K562 (cell line): ENCODE data around the gene CTNNB1. TPM values are rescaled to one million over a fixed set of nuclear protein-coding genes. Genes with fewer than 3 reads are reported as not detected.
"Not testable (repeated sequence)": the region's sequence is repeated elsewhere in the genome, so short reads cannot be mapped to it uniquely, and the experiment has no call there.

Experiments
- ATAC-seq: fragments of 200-7000 bp; cut with Tn5 transposase; 3 replicates; pipeline ENCODE4 v1.9.1; 2020; ENCODE audit warnings: moderate library complexity
- BruUV-seq: library from RNA; stranded (reverse); fragments of 400-500 nt; replicated peaks from 2 replicates; lab custom pipeline; 2021; lab: Mats Ljungman, UMichigan
- CTCF ChIA-PET: fragments of 300-600 bp; formaldehyde crosslinking; extraction: SDS; loops from one replicate; lab custom pipeline; 2021; ENCODE audit warnings: low intra/inter-chr PET ratio; lab: Yijun Ruan, JAX
- POLR2A ChIA-PET: fragments of 300-600, 350-650 bp; sonication (Branson Sonifier 250); formaldehyde crosslinking; extraction: SDS; loops from one replicate; lab custom pipeline; 2021; ENCODE audit warnings: antibody characterized with exemption, inconsistent platforms; lab: Yijun Ruan, JAX
- DNase-seq, 4 experiments: peaks; one replicate each; pipeline versions ENCODE4 v3.0.0 to v3.0.0-alpha.2; 2011 to 2018; ENCODE audit warnings: low spot score in 3 of 4, mixed read lengths in 3 of 4; ENCODE audit errors: extremely low read depth in 1 of 4
- FAIRE-seq: peaks from 2 replicates; lab custom pipeline; 2011; peaks lifted over from hg19 to GRCh38; lab: Jason Lieb, UNC
- H2AFZ ChIP-seq: 2 replicates; pipeline ENCODE4 v1.6.0; 2011; ENCODE audit warnings: low read depth, low read length, control low read depth, inconsistent platforms
- H3K27ac ChIP-seq: fragments of 200-600 bp; 3 replicates; pipeline ENCODE4 v1.8.0; 2011; ENCODE audit warnings: low read depth, mild to moderate bottlenecking, control low read depth, inconsistent platforms, low read length, moderate library complexity, mixed read lengths; ENCODE audit errors: extremely low read depth
- H3K27me3 ChIP-seq, 2 experiments: fragments of 300-600 bp in 1 of 2; 2 replicates in 1 of 2; 3 replicates in 1 of 2; pipeline versions ENCODE4 v1.6.0 to v1.8.0; 2011; ENCODE audit warnings: inconsistent platforms in 2 of 2, low read length in 2 of 2, mild to moderate bottlenecking in 1 of 2, mixed read lengths in 1 of 2, moderate library complexity in 1 of 2; ENCODE audit not compliant: control insufficient read depth in 2 of 2, insufficient read depth in 2 of 2
- H3K36me3 ChIP-seq: fragments of 300-600 bp; 3 replicates; pipeline ENCODE4 v1.8.0; 2011; ENCODE audit warnings: mild to moderate bottlenecking, low read length, inconsistent platforms; ENCODE audit not compliant: control insufficient read depth, insufficient read depth
- H3K4me1 ChIP-seq, 2 experiments: fragments of 200-600 bp in 1 of 2; replicated peaks in 1 of 2; 2 replicates in 1 of 2; 3 replicates in 1 of 2; pipeline versions ENCODE4 v1.5.1 to v1.8.0; 2011; ENCODE audit warnings: inconsistent platforms in 2 of 2, low read length in 2 of 2, mild to moderate bottlenecking in 1 of 2, mixed read lengths in 1 of 2, moderate library complexity in 1 of 2; ENCODE audit not compliant: control insufficient read depth in 2 of 2, insufficient read depth in 2 of 2
- H3K4me2 ChIP-seq: 2 replicates; pipeline ENCODE4 v1.6.1; 2011; ENCODE audit warnings: low read length, control low read depth, inconsistent platforms, mixed read lengths; ENCODE audit not compliant: insufficient read depth
- H3K4me3 ChIP-seq: fragments of 200-600 bp; sonication (generic), shearing (Covaris generic); 2 replicates; pipeline ENCODE4 v1.5.1; 2016; ENCODE audit warnings: control low read depth, inconsistent platforms
- H3K79me2 ChIP-seq: fragments of 200-600 bp; 3 replicates; pipeline ENCODE4 v1.8.0; 2011; ENCODE audit warnings: low read length, inconsistent platforms; ENCODE audit not compliant: control insufficient read depth, insufficient read depth
- H3K9ac ChIP-seq, 2 experiments: 2 replicates each; pipeline versions ENCODE4 v1.6.0 to v1.6.1; 2011; ENCODE audit warnings: low read depth in 2 of 2, low read length in 2 of 2, control low read depth in 1 of 2, inconsistent platforms in 1 of 2, mild to moderate bottlenecking in 1 of 2, mixed read lengths in 1 of 2; ENCODE audit not compliant: insufficient read depth in 1 of 2
- H3K9me1 ChIP-seq: one replicate; pipeline ENCODE4 v1.6.0; 2011; ENCODE audit warnings: inconsistent platforms, mild to moderate bottlenecking, low read length, moderate library complexity; ENCODE audit not compliant: control insufficient read depth, insufficient read depth
- H3K9me3 ChIP-seq: replicated peaks from 2 replicates; pipeline ENCODE4 v1.5.1; 2011; ENCODE audit warnings: low read depth, low read length, inconsistent platforms; ENCODE audit not compliant: control insufficient read depth, insufficient read depth
- H4K20me1 ChIP-seq: replicated peaks from 2 replicates; pipeline ENCODE4 v1.6.1; 2011; ENCODE audit warnings: low read length, inconsistent platforms, mixed read lengths; ENCODE audit not compliant: control insufficient read depth, insufficient read depth
- CBX8 ChIP-seq: fragments of 200-600 bp; sonication (generic); IDR thresholded peaks from 2 replicates; pipeline ENCODE4 v1.6.1; 2012; ENCODE audit warnings: borderline replicate concordance, mixed run types, low read depth, mild to moderate bottlenecking, moderate library complexity, mixed read lengths, low read length, control low read depth, inconsistent platforms; ENCODE audit not compliant: poor library complexity, severe bottlenecking; ENCODE audit errors: extremely low read depth
- WGBS: fragments of 100-300 bp; shearing (Covaris generic); methylation state at CpG from one replicate; pipeline ENCODE4 v1.1.6; 2016; ENCODE audit warnings: low coverage, mixed read lengths; ENCODE audit not compliant: insufficient coverage; ENCODE audit errors: missing lambda C conversion rate; 5-methylcytosine and 5-hydroxymethylcytosine counted together
- in situ Hi-C: fragments of 300-500 bp; cut with MboI; formaldehyde crosslinking; loops from 4 replicates; pipeline ENCODE4 v1.15.0; 2018; ENCODE audit warnings: inconsistent platforms, mixed read lengths
- intact Hi-C: fragments of 100-400 bp; cut with micrococcal nuclease; formaldehyde crosslinking; loops from 2 replicates; pipeline ENCODE4 v1.14.2; 2022
- polyA plus RNA-seq, 8 experiments: library from polyadenylated mRNA; depleted of rRNA in 4 of 8; stranded (reverse) in 5 of 8; unstranded in 3 of 8; fragments of >200 nt; fragmentation: Nextera tagmentation in 2 of 8; fragmentation: Illumina TruSeq in 1 of 8; extraction: Ambion mirVana in 2 of 8; extraction: Trizol in 1 of 8; gene quantifications; 2 replicates each; pipeline versions ENCODE4 v1.2.1 to v1.2.3, GENCODE V29; 2011 to 2014; ENCODE audit warnings: inconsistent platforms in 1 of 8, missing spikeins in 1 of 8
- total RNA-seq, 7 experiments: library from RNA; depleted of rRNA in 6 of 7; stranded (reverse); fragments of >200 nt in 6 of 7; fragmentation: Illumina TruSeq in 2 of 7; extraction: Trizol in 2 of 7; gene quantifications; 2 replicates each; pipeline versions ENCODE4 v1.2.1 to v1.2.3, GENCODE V29; 2011 to 2021; ENCODE audit warnings: low replicate concordance in 1 of 7
- TF ChIP-seq, protein P1 (sequence below), 3 experiments: IDR thresholded peaks in 2 of 3; conservative IDR thresholded peaks in 1 of 3; 2 replicates each; pipeline ENCODE4 v1.5.1; 2011 to 2012; ENCODE audit warnings: low read length in 3 of 3, mild to moderate bottlenecking in 3 of 3, control low read depth in 2 of 3, improper control_type of control experiment in 1 of 3, inconsistent platforms in 1 of 3, low read depth in 1 of 3, mixed read lengths in 1 of 3, moderate library complexity in 1 of 3; ENCODE audit not compliant: insufficient read depth in 2 of 3

The CTNNB1 gene
- total and polyA plus RNA-seq, 9 of the 15 experiments (the other 6 are each of a cell fraction or from before 2014, with no cell fraction given) = 44.3 to 193 (median 154) TPM

DNA sequence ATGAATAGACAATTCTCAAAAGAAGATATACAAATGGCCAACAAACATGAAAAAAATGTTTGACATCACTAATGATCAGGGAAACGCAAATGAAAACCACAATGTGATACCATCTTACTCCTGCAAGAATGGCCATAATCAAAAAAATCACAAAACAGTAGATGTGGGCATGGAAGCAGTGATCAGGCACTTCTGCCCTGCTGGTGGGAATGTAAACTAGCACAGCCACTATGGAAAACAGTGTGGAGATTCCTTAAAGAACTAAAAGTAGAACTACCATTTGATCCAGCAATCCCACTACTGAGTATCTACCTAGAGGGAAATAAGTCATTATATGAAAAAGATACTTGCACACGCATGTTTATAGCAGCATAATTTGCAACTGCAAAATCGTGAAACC is 85.6 kb downstream of the CTNNB1 start:
- H3K9ac ChIP-seq, H3K79me2 ChIP-seq, H3K4me2 ChIP-seq, H3K9me3 ChIP-seq, intact Hi-C loops, H3K4me1 ChIP-seq, H4K20me1 ChIP-seq, H2AFZ ChIP-seq, H3K4me3 ChIP-seq, ATAC-seq, CTCF ChIA-PET, H3K36me3 ChIP-seq, in situ Hi-C loops, BruUV-seq, H3K9me1 ChIP-seq, DNase-seq, FAIRE-seq, POLR2A ChIA-PET, H3K27ac ChIP-seq: not testable (repeated sequence)
- 0% methylated on average over 3 of the region's 3 CpGs for WGBS
- H3K27me3 ChIP-seq = peaks cover 7 to 14% of the 10 kb centered on the region in 2 experiments; a peak in 3 of 5 replicates

DNA sequence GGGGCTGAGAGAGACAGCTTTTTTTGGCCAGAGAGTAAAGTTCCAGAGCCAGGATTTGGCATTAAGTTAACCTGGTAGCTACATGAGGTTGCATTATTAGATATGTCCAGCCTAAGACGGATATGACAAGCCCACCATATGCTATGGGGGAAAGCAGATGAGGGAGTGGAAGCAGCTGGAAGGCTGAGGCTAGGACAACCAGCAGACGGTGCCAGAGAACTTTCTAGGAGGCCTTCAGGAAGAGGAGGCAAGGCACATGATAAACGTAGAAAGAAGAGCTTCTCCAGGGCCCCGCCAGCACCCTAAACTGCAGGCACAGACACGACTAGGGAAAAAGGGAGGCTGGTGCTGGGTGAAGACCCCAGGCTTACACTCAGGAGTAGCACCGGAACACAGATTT is 87.0 kb downstream of the CTNNB1 start:
- ATAC-seq = peak; percentile 42; the same call in 1 of the 3 replicates
- no peak for TF ChIP-seq CBX8
- TF ChIP-seq, protein P1, sequence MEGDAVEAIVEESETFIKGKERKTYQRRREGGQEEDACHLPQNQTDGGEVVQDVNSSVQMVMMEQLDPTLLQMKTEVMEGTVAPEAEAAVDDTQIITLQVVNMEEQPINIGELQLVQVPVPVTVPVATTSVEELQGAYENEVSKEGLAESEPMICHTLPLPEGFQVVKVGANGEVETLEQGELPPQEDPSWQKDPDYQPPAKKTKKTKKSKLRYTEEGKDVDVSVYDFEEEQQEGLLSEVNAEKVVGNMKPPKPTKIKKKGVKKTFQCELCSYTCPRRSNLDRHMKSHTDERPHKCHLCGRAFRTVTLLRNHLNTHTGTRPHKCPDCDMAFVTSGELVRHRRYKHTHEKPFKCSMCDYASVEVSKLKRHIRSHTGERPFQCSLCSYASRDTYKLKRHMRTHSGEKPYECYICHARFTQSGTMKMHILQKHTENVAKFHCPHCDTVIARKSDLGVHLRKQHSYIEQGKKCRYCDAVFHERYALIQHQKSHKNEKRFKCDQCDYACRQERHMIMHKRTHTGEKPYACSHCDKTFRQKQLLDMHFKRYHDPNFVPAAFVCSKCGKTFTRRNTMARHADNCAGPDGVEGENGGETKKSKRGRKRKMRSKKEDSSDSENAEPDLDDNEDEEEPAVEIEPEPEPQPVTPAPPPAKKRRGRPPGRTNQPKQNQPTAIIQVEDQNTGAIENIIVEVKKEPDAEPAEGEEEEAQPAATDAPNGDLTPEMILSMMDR (IDR thresholded peaks at IDR 0.05 in 2 of 3, conservative IDR thresholded peaks at IDR 0.05 in 1 of 3; ENCODE audit: insufficient read depth in 2 of 3, low read depth in 1 of 3, low read length in 3 of 3) = peak in 1 of 3 experiments; percentile 18; a peak in 2 of 6 replicates
- TF ChIP-seq, all 486 proteins: peak for 1
- peaks cover 12 to 15% of the 10 kb centered on the region in 2 experiments; a peak in 4 of 5 replicates for H3K27me3 ChIP-seq
- H3K4me1 ChIP-seq = no peaks in the 10 kb centered on the region
- in situ Hi-C loops (no loop called here), intact Hi-C loops (no loop called here)
- FAIRE-seq = no peak
- no peaks in the 10 kb centered on the region; the same call in 1 of the 2 replicates for H3K9me3 ChIP-seq
- POLR2A ChIA-PET = interaction anchor here (0.6 kb wide), 2 partner anchors 229 to 715 kb away, joined by 3 to 4 read pairs; no protein-coding TSS in a partner anchor
- CTCF ChIA-PET = interaction anchor here (0.7 kb wide), 1 partner anchor 595 kb away, joined by 4 read pairs; no protein-coding TSS in a partner anchor
- H2AFZ ChIP-seq = no peak overlapping the region
- no peak overlapping the region for H3K27ac ChIP-seq
- H3K4me3 ChIP-seq = no peak overlapping the region
- no peak for DNase-seq
- H4K20me1 ChIP-seq = 0 out of 2 replicates have a peak, but pooled peaks cover 2% of the 10 kb centered on the region
- no peaks in the 10 kb centered on the region for H3K36me3 ChIP-seq
- 3% methylated on average over 6 of the region's 6 CpGs for WGBS
- no peaks in the 10 kb centered on the region for H3K79me2 ChIP-seq
- H3K9me1 ChIP-seq = no peaks in the 10 kb centered on the region
- H3K9ac ChIP-seq = no peak overlapping the region
- no peak overlapping the region for H3K4me2 ChIP-seq
- no TSS peak for BruUV-seq
